ENCODE results near the gene KIF5C. TPM values are rescaled to one million over a fixed set of nuclear protein-coding genes. Genes with fewer than 3 reads are reported as not detected.

Gene KIF5C
- total RNA-seq, 4 donors from 2014 or later: 0.75 to 3.2 (median 2.3) TPM

- 72 to 73% methylated on average over 7 to 12 of the region's 12 CpGs for WGBS, 2 donors (ENCODE audit: low coverage in 1 of 2)
- Histone ChIP-seq H3K27me3 (no peaks in the 10 kb centered on the region), H3K36me3 (no peaks in the 10 kb centered on the region), H3K4me1 (no peaks in the 10 kb centered on the region), H3K9me3 (no peaks in the 10 kb centered on the region), H3K27ac (no peak overlapping the region), H3K4me3 (no peak overlapping the region)
- in situ Hi-C loops (cut with MboI; ENCODE audit: low pct_ligation_motif_present in 1 of 4, low pct_unique_long_range_greater_than_20kb in 1 of 4, low sequenced_read_pairs in 3 of 4): loop anchor here in 1 of 4 donors (25.0 kb wide), 1 partner anchor 1004 kb away; no protein-coding TSS in a partner anchor
- DNase-seq: no peak
- intact Hi-C loops (cut with DNase I; ENCODE audit: low total_unique reads): no loop called here
- no peak for TF ChIP-seq EP300 (IDR thresholded peaks at IDR 0.05; ENCODE audit: low read depth)
These were observed 90.8 kb downstream of the KIF5C start for GRCh38 chr2:148965623-148966437.

GRCh38 chr2:148966438-148966758 is 91.4 kb downstream of the KIF5C start:
- no peaks in the 10 kb centered on the region for H3K27me3 ChIP-seq
- no peaks in the 10 kb centered on the region for H3K4me1 ChIP-seq
- no peak overlapping the region for H3K4me3 ChIP-seq
- no peak for DNase-seq
- in situ Hi-C loops (cut with MboI; ENCODE audit: low pct_ligation_motif_present in 1 of 4, low pct_unique_long_range_greater_than_20kb in 1 of 4, low sequenced_read_pairs in 3 of 4) (loop anchor here in 1 of 4 donors (25.0 kb wide), 1 partner anchor 1004 kb away; no protein-coding TSS in a partner anchor), intact Hi-C loops (cut with DNase I; ENCODE audit: low total_unique reads) (no loop called here)
- H3K27ac ChIP-seq: no peak overlapping the region
- H3K9me3 ChIP-seq: no peaks in the 10 kb centered on the region
- TF ChIP-seq POLR2A (IDR thresholded peaks at IDR 0.05): no peak
- TF ChIP-seq POLR2AphosphoS5 (IDR thresholded peaks at IDR 0.05): no peak
- TF ChIP-seq EP300 (IDR thresholded peaks at IDR 0.05; ENCODE audit: low read depth): no peak
- no peak for TF ChIP-seq CTCF (IDR thresholded peaks at IDR 0.05)
- 100% methylated on average over 1 of the region's 1 CpG; no CpG with 5 or more reads in 1 of the 2 donors for WGBS, 2 donors (ENCODE audit: low coverage in 1 of 2)
- H3K36me3 ChIP-seq: no peaks in the 10 kb centered on the region

GRCh38 chr2:148967056-148967455 is 92.0 kb downstream of the KIF5C start:
- Histone ChIP-seq H3K27me3 (no peaks in the 10 kb centered on the region), H3K4me3 (no peak overlapping the region), H3K27ac (no peak overlapping the region), H3K36me3 (no peaks in the 10 kb centered on the region), H3K9me3 (no peaks in the 10 kb centered on the region), H3K4me1 (no peaks in the 10 kb centered on the region)
- WGBS, 2 donors (ENCODE audit: low coverage in 1 of 2): 84 to 93% methylated on average over 7 of the region's 7 CpGs
- TF ChIP-seq CTCF (IDR thresholded peaks at IDR 0.05) (no peak), EP300 (IDR thresholded peaks at IDR 0.05; ENCODE audit: low read depth) (no peak), POLR2AphosphoS5 (IDR thresholded peaks at IDR 0.05) (no peak), POLR2A (IDR thresholded peaks at IDR 0.05) (no peak)
- intact Hi-C loops (cut with DNase I; ENCODE audit: low total_unique reads) (no loop called here), in situ Hi-C loops (cut with MboI; ENCODE audit: low pct_ligation_motif_present in 1 of 4, low pct_unique_long_range_greater_than_20kb in 1 of 4, low sequenced_read_pairs in 3 of 4) (loop anchor here in 1 of 4 donors (25.0 kb wide), 1 partner anchor 1005 kb away; no protein-coding TSS in a partner anchor)
- no peak for DNase-seq

- TF ChIP-seq POLR2A (IDR thresholded peaks at IDR 0.05): no peak
- TF ChIP-seq EP300 (IDR thresholded peaks at IDR 0.05; ENCODE audit: low read depth): no peak
- TF ChIP-seq CTCF (IDR thresholded peaks at IDR 0.05): no peak
- no peak for TF ChIP-seq POLR2AphosphoS5 (IDR thresholded peaks at IDR 0.05)
- DNase-seq: no peak
- H3K36me3 ChIP-seq: no peaks in the 10 kb centered on the region
- no peak overlapping the region for H3K4me3 ChIP-seq
- H3K27me3 ChIP-seq: no peaks in the 10 kb centered on the region
- in situ Hi-C loops (cut with MboI; ENCODE audit: low pct_ligation_motif_present in 1 of 4, low pct_unique_long_range_greater_than_20kb in 1 of 4, low sequenced_read_pairs in 3 of 4) (loop anchor here in 1 of 4 donors (25.0 kb wide), 1 partner anchor 1005 kb away; no protein-coding TSS in a partner anchor), intact Hi-C loops (cut with DNase I; ENCODE audit: low total_unique reads) (no loop called here)
- H3K27ac ChIP-seq: no peak overlapping the region
- no peaks in the 10 kb centered on the region for H3K9me3 ChIP-seq
- H3K4me1 ChIP-seq: no peaks in the 10 kb centered on the region
- 73 to 82% methylated on average over 8 of the region's 8 CpGs for WGBS, 2 donors (ENCODE audit: low coverage in 1 of 2)
These were observed 92.6 kb downstream of the KIF5C start for GRCh38 chr2:148967578-148967977.
